NCI-H82 treated with DMSO at 0.1 percent for 48 hours (cell line): Measurements from ENCODE around the gene TNRC18.

Source experiments
- DNase-seq: peaks from one replicate; lab custom pipeline; 2025; ENCODE audit not compliant: unreplicated experiment; lab: John Stamatoyannopoulos, UW

TNRC18 gene

DNA sequence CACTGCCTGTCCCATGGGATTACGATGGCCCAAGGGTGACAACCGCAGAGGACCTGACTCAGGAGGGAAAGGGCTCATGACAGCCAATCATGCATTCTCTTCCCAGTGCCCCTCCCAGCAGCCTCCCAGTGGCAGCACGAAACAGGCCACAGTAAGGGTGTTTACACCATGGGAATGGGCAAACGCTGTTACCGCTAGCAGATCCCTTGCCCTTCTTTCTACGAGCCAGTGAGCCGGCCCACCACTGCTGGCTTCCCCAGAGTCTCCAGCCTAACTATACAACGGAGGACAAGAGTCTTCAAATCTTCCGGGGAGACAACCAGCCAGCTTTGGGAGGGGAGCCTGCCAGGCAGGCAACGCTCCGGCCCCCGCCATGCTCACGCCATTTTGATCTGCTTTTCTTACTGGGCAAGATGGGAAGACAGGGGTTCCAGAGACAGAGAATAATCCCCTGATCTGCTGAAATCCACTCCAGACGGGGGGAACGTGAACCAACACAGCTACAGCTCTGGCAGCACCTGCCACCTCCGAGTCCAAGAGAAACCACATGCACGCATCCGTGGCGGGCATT, 71.1 kb downstream of the TNRC18 start:
- no peak for DNase-seq

DNA sequence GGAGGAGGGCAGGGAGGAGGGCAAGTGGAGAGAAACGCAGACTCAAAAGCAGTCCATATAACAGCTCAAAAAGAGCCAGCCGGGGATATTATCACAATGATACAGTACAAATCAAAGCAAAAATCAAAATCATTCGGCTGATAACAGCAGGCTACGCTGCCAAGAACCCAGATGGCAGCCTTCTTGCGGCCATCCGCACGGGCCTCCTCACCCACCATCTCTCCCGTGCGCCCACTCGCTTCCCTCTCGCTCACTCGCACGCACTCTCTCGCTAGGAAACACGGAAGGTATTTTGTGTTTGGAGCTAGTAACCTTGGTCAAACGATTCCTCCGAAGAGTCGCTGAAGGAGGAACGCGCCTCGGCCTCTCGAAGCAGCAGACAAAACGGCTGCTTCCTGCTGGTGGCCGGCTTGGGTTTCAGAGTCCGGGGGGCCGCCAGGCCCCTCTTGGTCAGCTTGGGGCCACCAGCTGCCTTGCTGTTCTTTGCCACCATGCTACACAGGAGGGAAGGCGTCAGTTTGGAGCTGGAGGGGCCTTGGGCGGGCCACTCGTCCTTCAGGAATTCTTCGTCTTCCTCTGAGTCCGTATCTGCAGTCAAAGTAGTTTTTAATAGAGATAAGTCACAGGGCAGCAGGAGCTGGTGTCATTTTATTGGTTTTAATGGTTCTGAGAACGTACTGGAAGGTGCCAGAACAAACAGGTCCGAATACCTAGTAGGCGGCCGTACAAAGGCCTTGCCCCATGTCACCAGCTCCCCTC, 71.9 kb downstream of the TNRC18 start:
- no peak for DNase-seq

DNA sequence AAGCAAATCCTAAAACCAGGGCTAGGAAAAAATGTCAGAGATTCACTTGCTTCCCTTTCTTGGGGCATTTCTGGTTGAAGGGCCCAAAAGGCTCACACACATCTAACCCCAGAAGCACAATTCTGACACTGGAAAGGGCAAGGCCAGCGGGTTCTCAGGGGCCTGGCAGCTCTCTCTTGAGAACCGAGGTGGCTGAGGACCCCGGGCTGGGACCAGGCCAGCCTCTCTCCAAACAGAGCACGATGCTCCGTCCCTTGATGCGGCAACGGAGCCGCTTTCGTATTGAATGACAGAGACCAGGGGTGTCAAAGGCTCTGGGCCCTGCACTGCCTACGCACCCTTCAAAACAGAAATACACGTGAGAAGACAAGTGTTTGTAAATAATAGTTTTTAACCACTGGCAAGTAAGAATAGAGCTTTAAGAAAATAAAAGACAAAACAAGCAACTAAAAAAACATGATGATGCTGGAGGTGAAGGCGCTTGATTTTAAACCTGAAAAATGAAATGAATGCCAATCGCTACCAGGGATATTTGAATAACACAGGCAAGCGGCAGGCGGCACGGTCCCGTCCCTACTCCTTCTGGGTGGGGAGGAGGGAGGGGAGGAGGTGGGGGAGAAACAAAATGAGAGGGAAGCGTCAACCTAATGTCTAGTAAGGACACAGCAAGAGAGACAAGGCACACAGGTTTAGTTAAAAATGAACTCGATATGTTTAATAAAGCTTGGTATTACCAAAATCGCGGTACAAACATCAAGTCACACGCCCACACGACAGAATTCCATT, 72.8 kb downstream of the TNRC18 start:
- DNase-seq, result no peak

DNA sequence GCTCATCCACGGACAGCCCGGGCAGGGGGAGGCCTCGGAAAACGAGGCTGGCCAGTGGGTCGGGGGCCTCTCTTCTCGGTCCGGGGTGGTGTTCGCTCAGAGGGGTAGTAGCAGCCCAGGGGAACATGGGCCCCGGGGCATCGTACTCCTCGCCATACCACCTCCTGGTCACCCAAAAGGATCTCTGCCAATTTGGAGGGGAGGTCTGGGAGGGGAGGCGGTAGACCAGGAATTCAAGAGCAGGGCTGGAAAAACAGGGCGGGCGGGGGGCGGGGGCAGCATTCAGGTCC, 73.5 kb downstream of the TNRC18 start:
- no peak for DNase-seq

DNA sequence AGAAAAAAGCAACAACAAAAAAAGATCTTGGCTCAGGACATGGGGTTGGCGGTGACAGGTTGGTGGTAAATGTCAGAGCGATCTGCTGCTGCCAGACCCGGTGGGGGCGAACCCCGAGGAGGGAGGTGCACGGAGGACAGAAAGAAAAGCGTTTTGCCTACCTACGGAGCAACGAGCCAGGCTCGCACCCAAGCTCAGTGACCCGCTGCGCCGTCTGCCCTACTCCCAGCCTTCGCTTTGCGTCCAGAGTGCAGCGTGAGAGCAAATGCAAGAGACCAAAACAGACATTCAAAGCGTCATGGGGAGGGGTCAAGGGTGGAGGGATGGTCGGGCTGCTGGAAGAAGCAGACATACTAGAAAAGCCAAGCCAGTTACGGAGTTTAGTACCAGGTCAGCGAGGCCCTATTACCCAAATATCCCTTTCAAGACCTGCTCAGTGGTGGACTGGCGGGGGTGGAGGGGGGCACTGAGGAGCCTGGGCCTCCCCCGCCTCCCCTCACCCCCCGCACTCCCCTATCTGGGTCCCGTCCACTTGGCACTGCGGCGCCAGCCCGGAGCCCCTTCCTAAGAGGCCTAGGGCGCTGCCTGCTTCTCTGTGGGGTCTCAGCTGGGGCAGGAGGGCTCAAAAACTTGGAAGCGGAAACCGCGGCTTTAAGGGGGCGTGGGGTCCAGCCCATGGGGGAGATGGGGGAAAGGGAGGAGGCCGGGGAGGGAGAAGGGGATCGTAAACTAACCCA, 74.0 kb downstream of the TNRC18 start:
- no peak for DNase-seq

DNA sequence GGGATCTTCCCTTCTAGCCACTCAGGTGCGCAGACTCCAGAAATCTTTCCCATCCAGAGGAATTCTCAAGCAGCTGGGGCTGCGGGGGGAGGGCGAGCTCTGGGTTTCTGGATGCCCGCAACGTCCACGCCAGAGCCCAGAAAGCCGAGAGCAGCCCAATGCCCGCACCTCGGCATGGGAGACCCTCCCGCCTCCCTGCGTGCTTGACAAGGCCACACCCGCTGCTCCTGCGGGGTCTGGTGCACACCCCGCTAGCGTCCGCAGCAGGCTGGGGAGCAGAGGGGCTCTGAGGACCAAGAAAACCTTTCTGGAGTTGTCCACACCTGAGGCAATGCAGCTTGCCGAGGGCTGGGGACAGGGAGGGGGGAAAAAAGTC, 74.6 kb downstream of the TNRC18 start:
- DNase-seq, result no peak

DNA sequence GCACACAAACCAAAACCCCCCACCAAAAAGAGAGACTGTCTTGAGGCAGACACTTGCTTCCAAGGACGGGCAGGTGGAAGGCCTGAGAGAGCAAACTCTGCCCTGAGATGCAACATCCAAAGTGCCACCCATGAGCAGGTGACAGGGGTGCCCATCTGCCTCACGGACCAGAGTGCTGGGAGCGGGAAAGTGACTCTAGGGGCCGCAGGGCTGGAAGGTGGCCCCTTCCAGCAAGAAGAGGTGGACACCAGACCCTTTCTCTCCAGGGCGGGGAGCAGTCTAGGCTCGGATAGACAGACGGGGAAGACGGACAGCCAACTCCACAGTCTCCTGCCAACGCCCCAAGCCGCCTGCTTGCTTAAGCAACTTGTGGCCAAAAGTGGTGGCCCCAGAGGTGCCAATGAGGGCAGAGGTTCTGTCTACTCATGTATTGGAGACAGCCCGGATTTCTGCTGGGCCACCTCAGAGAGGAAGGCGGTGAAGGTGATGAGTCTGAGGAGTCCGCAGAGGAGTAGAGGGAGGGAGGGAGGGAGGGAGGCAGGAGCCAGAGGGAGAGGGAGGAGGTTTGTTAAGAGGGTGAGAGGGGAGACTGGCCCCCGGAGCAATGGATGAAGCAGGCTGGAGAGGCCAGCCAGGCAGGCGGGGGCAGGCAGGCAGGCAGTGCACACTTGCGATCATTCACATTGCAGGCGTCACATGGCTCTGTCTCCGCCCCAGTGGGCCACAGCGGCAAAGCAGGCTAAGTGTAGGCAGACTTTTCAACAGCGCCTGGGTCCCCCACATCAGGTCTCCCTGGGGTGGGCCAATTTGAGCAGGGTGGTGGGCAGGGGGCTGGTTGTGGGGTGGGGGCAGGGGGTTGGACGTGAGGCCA, 75.3 kb downstream of the TNRC18 start:
- DNase-seq, result no peak

DNA sequence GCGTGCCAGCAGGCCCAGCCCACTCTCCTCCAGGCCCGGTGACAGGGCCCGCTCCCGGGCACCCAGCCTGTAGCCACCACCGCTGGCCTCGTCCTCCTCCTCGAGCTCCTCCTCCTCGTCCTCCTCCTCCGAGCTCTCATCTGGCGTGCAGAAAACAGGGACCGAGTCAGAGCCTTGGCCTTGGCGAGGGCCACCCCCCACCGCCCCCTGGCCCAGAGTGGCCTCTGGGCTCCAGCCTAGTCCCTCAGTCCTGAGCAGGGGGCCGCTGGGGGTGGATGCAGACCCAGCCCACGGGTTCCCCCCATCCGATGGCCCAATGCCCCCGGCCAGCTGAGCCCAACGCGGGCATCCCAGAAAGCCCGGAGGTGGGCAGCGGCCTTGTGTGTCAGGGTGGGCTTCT, 78.0 kb downstream of the TNRC18 start:
- DNase-seq, result no peak

DNA sequence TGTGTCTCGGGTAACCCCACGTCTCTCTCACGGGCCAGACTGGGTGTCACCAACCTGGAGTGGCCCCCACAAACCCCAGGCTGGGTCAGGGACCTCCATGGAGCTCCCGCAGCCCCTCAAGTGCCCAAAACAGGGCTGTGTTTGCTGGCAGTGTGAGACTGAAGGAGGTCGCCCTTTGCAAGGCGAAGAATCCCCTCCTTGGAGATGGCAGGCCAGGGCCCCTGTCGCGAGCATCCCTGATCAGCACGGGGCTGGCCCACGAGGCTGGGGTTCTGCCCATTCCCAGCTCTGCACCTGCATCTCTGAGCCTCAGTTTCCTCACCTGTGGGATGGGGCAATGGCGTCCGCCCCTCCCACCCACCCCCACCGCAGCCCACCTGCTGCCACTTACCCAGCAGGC, 78.5 kb downstream of the TNRC18 start:
- DNase-seq, result no peak

DNA sequence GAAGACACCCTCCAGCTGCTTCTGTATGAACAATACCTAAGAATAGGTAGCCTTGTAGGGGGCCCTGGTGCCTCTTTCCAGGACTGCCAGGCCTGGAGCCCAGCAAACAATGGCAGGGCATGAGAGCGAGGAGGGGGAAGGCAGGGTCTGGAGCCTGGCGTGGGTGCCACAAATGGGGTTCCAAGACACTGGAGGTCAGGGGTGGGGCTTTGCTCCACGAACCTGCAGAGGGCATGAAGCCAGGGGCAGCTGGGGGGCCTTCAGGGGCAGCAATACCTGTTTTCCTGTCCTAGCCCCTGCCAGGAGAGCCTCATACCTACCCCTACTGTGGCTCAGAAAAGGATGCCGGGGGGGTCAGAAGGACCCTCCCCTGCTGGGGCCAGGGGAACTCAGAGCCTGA, 79.3 kb downstream of the TNRC18 start:
- DNase-seq, result no peak

DNA sequence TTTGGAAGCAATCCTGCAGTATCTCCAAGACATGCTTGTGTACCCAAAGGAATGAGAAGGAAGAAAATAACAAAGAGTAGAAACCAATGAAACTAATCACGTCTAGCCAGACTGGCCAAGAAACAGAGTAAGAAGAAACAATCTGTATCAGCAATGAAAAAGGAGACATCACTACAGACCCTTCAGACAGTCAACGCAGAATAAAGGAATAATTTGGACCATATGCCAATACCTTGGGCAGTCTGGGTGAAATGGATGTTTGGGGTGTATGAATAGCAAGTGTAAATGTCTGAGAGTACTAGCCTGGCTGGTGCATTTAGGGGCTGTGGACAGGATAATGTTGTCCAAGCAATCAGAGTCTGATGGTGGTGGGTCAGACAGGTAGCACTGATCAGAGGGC, 79.8 kb downstream of the TNRC18 start:
- DNase-seq, result no peak

DNA sequence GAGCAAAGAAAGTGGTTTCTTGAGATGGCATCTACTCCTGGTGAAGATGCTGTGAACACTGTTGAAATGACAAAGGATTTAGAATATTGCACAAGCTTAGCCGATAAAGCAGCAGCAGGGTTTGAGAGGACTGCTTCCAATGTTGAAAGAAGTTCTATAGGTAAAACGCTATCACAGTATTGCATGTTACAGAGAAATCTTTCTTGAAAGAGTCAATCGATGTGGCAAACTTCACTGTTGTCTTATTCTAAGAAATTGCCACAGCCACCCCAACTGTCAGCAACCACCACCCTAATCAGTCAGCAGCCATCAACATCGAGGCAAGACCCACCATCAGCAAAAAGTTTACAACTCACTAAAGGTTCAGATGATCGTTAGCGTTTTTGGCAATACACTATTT, 81.0 kb downstream of the TNRC18 start:
- DNase-seq, result no peak

DNA sequence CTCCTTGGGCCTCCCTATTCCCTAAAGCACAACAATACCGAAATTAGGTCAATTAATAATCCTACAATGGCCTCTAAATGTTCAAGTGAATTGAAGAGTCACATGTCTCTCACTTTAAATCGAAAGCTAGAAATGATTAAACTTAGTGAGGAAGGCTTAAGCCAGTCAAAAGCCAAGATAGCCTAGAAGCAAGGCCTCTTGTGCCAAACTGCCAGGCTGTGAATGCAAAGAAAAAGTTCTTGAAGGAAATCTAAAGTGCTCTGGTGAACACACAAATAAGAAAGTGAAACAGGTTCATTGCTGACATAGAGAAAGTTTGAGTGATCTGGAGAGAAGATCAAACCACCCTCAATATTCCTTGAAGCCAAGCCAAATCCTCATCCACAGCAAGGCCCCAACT, 83.7 kb downstream of the TNRC18 start:
- DNase-seq, result no peak

DNA sequence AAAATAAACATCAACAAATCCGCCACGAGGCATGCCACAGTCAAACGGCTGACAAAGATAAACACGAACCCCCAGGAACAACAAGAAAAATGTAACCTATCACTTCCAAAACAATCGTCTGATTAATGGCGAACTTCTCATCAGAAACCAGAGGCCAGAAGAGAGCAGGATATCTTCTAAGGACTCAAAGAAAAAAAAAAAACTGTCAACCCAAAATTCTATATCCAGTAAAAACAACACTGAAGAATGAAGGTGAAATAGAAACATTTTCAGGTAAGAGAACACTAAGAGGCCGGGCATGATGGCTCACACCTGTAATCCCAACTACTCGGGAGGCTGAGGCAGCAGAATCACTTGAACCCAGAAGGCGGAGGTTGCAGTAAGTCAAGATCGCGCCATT, 86.6 kb downstream of the TNRC18 start:
- DNase-seq, result no peak

DNA sequence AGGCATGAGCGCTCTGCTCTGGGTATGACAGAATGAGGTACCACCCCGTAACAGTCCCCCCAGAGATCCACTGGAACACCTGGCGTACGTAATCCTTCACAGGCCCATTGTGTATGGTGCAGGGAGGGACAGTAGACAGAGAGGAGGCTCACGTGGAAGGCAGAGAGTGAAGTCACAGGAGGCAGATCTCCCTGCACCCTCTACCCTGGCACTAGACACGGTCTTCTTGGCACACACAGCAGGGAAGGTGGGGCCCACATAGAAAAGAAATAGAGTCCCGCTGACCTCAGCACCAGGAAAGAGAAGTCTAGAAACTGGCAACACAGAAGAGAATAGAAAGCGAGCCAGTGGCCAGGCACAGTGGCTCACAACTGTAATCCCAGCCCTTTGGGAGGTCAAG, 89.0 kb downstream of the TNRC18 start:
- DNase-seq, result no peak

DNA sequence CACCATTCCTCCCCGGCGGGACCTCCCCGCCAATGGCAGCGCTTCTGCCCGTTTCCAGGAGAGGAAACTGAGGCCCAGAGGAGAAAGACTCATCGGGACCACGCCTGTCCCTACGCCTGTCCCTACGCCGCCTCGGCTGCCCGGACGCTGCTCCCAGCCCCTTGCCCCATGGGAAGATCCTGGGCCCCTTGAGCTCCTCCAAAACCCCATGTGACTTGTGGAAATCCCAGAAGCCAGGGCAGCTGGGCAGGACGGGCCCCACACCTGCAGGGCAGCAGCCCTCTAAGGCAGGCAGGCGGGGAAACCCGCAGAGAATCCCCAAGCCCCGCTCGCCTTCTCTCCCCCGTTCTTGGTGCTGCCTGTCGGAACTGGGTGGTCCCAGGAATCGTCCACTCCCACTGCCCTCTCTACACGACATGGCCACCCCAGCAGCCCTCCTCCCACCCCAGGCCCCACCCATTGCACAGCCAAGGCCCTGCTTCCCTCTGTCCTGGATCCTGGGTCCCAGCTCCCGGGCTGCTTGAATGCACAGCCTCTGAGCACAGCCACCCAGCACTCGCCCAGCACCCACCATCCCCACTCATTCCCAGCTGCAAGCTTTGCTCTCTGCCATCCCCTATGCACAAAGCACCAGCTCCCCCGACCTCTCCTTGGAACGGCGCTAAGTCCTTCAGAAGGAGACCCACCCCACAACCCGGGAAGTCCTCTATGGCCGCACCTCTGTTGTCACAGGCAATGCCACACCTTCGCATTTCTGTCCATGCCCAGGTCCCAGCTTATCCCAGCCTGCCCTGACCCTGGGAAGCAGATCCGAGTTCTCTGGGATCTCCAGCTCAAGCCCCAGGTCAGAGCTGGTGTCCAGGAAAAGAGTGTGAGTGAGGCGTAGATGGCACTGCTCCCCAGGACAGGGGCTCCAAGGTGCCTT, 90.3 kb downstream of the TNRC18 start:
- no peak for DNase-seq

DNA sequence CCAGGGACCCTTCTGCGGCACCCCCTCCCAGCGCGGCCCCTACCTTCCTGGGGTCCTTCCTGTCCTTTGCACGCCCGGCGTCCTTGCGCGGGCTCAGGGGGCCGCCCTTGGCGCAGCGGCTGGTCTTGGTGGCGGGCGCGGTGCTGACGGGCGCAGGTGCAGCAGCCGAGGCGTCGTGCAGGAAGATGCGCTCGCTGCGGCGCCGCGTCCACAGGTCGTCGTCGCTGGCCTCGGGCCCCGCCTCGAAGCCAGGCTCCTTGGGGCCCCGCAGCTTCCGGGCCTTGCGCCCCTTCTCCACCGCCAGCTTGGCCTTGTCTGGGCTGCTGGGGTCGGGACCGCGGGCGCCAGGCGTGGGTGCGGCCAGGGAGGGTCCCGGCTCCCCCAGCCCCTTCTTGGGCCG, 91.1 kb downstream of the TNRC18 start:
- no peak for DNase-seq

DNA sequence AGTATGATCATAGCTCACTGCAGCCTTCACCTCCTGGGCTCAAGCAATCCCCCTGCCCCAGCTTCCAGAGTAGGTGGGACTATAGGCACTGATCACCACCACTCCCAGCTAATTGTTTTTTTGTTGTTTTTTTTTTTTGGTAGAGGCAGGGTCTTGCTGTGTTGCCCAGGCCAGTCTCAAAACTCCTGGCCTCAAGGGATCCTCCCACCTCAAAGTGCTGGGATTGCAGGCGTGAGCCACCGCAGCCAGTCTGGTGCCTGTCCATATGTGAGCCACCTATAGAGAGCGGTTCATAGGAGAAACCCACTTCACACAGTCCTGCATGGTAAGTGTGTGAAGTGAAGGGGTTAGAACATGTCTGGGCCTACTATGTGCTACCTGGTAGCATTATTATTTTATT, 93.3 kb downstream of the TNRC18 start:
- no peak for DNase-seq

DNA sequence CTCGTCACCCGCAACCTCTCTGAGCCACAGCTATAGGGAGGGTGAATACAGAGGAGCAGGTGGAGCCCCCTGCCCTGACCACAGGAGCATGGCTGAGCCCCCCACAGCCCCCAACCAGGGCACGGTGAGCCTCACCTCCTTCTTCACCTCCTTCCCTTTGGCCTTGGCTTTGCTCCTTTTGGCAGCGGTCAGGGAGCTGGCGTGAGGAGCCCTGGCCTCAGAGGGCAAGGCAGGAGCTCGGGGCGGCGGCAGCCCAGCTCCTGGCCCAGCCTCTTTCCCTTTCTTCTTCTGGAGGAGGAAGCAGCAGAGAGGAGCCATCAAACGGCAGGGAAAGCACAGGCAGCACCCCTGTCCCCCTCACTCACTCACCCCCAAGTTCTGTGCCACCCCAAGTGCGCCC, 98.7 kb downstream of the TNRC18 start:
- no peak for DNase-seq
